ENCODE data around the gene CDH23.

CDH23 gene

DNA sequence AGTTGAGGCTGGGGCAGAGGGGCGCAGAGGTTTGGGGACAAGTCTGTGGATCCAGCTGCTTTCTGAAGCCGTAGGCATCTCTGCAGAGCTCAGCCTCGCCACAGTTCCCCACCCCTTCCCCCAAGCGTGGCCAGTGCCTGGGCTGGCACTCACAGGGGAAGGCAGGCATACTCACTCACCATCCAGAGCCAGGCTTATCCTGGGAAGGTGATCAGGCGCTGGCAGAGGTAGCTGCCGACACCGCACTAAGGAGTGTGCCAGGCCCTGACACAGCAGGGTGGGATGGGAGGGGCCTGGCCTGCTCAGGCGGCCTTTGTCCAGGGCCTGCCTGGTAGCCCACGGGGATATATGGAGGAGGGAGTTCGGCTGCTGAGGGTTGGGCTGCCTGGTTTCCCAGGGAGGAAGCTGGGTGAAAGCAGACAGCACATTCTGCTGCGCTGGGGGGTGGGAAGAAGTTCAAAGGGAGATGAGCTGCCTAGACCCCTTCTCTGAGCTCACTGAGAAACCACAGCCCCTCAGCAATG, 360.7 kb downstream of the CDH23 start:
- no peak overlapping the region for H2AFZ ChIP-seq (ENCODE audit: low read depth)
- no peak overlapping the region for H3K9ac ChIP-seq
- no peaks in the 10 kb centered on the region for H3K4me1 ChIP-seq (ENCODE audit: low read depth, poor library complexity, severe bottlenecking)

DNA sequence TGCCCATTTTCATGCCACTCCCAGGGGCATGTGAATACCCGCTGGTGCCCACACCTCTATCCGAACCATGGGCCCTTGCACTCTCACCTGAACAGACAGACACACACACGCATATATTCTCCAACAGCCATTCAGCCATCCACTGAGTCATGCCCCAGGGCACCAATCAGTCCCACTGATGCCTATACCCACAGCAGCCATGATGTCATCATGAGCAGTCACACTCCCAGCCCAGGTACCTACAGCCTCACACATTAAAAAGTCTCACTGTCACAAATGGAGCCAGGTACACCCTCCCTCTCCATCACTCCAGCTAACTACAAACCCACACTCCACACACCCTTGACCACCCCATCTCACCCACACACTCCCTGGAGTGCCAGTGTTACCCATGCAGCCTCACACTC, 364.4 kb downstream of the CDH23 start:
- Histone ChIP-seq H3K4me2 (no peak overlapping the region), H3K9ac (no peak overlapping the region), H4K20me1 (ENCODE audit: insufficient read depth) (no peaks in the 10 kb centered on the region), H3K79me2 (ENCODE audit: insufficient read depth, low read depth) (no peaks in the 10 kb centered on the region), H3K27ac (no peak overlapping the region), H3K27me3 (ENCODE audit: insufficient read depth, low read depth) (peaks cover 35% of the 10 kb centered on the region), H3K36me3 (ENCODE audit: insufficient read depth) (no peaks in the 10 kb centered on the region), H3K4me1 (ENCODE audit: low read depth, poor library complexity, severe bottlenecking) (no peaks in the 10 kb centered on the region), H2AFZ (ENCODE audit: low read depth) (no peak overlapping the region), H3K4me3 (IDR thresholded peaks at IDR 0.05; ENCODE audit: insufficient read depth, low read depth, low read length) (no peak overlapping the region)
- no peak for TF ChIP-seq CTCF (conservative IDR thresholded peaks at IDR 0.05; ENCODE audit: low read depth, low read length)

More for the DNA sequence above, 360.7 kb downstream of the CDH23 start:
- Histone ChIP-seq H4K20me1 (ENCODE audit: insufficient read depth) (no peaks in the 10 kb centered on the region), H3K27ac (no peak overlapping the region), H3K4me2 (no peak overlapping the region), H3K79me2 (ENCODE audit: insufficient read depth, low read depth) (no peaks in the 10 kb centered on the region), H3K27me3 (ENCODE audit: insufficient read depth, low read depth) (peaks cover 38% of the 10 kb centered on the region), H3K36me3 (ENCODE audit: insufficient read depth) (no peaks in the 10 kb centered on the region), H3K4me3 (IDR thresholded peaks at IDR 0.05; ENCODE audit: insufficient read depth, low read depth, low read length) (no peak overlapping the region)
- TF ChIP-seq CTCF (conservative IDR thresholded peaks at IDR 0.05; ENCODE audit: low read depth, low read length) = no peak

- no peak for TF ChIP-seq CTCF (conservative IDR thresholded peaks at IDR 0.05; ENCODE audit: low read depth, low read length)
- no peak overlapping the region for H3K4me2 ChIP-seq
These were observed 364.9 kb downstream of the CDH23 start for GRCh38 chr10:71761541-71762113.

DNA sequence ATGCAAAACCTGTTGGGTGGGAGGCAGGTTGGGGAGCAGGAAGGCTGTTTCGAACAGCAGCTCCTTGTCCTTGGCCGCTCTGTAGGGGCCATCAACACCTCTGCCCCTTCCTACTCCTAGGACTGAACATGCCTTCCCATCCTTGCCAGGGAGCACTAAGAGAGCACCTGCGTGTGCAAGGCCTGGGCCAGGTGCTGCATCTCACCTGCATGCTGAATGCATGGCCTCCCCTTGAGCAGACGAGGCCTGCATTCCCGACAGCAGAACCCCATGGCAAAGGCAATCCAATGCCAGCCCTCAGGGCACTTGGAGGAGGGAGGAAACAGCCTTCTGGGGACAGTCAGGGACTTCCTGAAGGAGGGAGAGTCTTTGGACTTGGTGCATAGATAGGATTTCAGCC, 365.6 kb downstream of the CDH23 start:
- no peak overlapping the region for H3K27ac ChIP-seq
- H2AFZ ChIP-seq (ENCODE audit: low read depth) = no peak overlapping the region
- no peak overlapping the region for H3K4me2 ChIP-seq
- no peaks in the 10 kb centered on the region for H3K36me3 ChIP-seq (ENCODE audit: insufficient read depth)
- H3K4me1 ChIP-seq (ENCODE audit: low read depth, poor library complexity, severe bottlenecking) = no peaks in the 10 kb centered on the region
- TF ChIP-seq CTCF (conservative IDR thresholded peaks at IDR 0.05; ENCODE audit: low read depth, low read length) = no peak
- H3K27me3 ChIP-seq (ENCODE audit: insufficient read depth, low read depth) = peaks cover 24% of the 10 kb centered on the region; the same call in 1 of the 2 replicates
- H3K9ac ChIP-seq = no peak overlapping the region
- no peak overlapping the region for H3K4me3 ChIP-seq (IDR thresholded peaks at IDR 0.05; ENCODE audit: insufficient read depth, low read depth, low read length)
- no peaks in the 10 kb centered on the region for H3K79me2 ChIP-seq (ENCODE audit: insufficient read depth, low read depth)
- H4K20me1 ChIP-seq (ENCODE audit: insufficient read depth) = no peaks in the 10 kb centered on the region

More at GRCh38 chr10:71761541-71762113, 364.9 kb downstream of the CDH23 start:
- H3K36me3 ChIP-seq (ENCODE audit: insufficient read depth) = no peaks in the 10 kb centered on the region
- no peak overlapping the region for H3K4me3 ChIP-seq (IDR thresholded peaks at IDR 0.05; ENCODE audit: insufficient read depth, low read depth, low read length)
- H3K9ac ChIP-seq = no peak overlapping the region
- H3K27me3 ChIP-seq (ENCODE audit: insufficient read depth, low read depth) = peaks cover 29% of the 10 kb centered on the region; the same call in 1 of the 2 replicates
- H2AFZ ChIP-seq (ENCODE audit: low read depth) = no peak overlapping the region
- H3K4me1 ChIP-seq (ENCODE audit: low read depth, poor library complexity, severe bottlenecking) = no peaks in the 10 kb centered on the region
- no peaks in the 10 kb centered on the region for H3K79me2 ChIP-seq (ENCODE audit: insufficient read depth, low read depth)
- no peaks in the 10 kb centered on the region for H4K20me1 ChIP-seq (ENCODE audit: insufficient read depth)
- no peak overlapping the region for H3K27ac ChIP-seq
